H1 (cell line): ENCODE measurements around the gene MAF. TPM values are rescaled to one million over a fixed set of nuclear protein-coding genes. Genes with fewer than 3 reads are reported as not detected.

Experiments
- CTCF ChIA-PET: fragments of 300-600 bp; sonication (Branson Sonifier 250); formaldehyde crosslinking; loops from one replicate; lab custom pipeline; 2021; ENCODE audit not compliant: partially characterized antibody; lab: Charles Lee
- POLR2A ChIA-PET: fragments of 300-600 bp; sonication (Branson Sonifier 250); formaldehyde crosslinking; loops from one replicate; lab custom pipeline; 2021; ENCODE audit warnings: inconsistent platforms; ENCODE audit not compliant: partially characterized antibody; lab: Charles Lee
- DNase-seq, 2 experiments: peaks; one replicate each; pipeline versions ENCODE4 v3.0.0 to v3.0.0-alpha.2; 2010 to 2022; ENCODE audit warnings: low spot score in 2 of 2, low read depth in 1 of 2, mixed read lengths in 1 of 2
- FAIRE-seq: peaks from 2 replicates; lab custom pipeline; 2011; peaks lifted over from hg19 to GRCh38; lab: Jason Lieb, UNC
- H2AFZ ChIP-seq: 2 replicates; pipeline ENCODE4 v1.8.1; 2012; ENCODE audit warnings: low read length, inconsistent platforms
- H2AK5ac ChIP-seq: 2 replicates; pipeline ENCODE4 v1.6.1; 2013; ENCODE audit warnings: low read depth, low read length
- H2BK120ac ChIP-seq: replicated peaks from 2 replicates; pipeline ENCODE3; 2013; ENCODE audit warnings: low read depth, low read length, inconsistent platforms
- H2BK12ac ChIP-seq: 2 replicates; pipeline ENCODE4 v1.6.1; 2013; ENCODE audit warnings: low read depth, low read length
- H2BK15ac ChIP-seq: 2 replicates; pipeline ENCODE4 v1.6.1; 2013; ENCODE audit warnings: low read length
- H2BK20ac ChIP-seq: 2 replicates; pipeline ENCODE4 v1.6.1; 2013; ENCODE audit warnings: low read length
- H2BK5ac ChIP-seq: 2 replicates; pipeline ENCODE4 v1.6.1; 2013; ENCODE audit warnings: low read depth, low read length
- H3K14ac ChIP-seq: 2 replicates; pipeline ENCODE4 v1.6.1; 2013; ENCODE audit warnings: inconsistent platforms; ENCODE audit not compliant: insufficient read length
- H3K18ac ChIP-seq: 2 replicates; pipeline ENCODE4 v1.6.1; 2013; ENCODE audit warnings: low read length; ENCODE audit errors: extremely low read depth
- H3K23ac ChIP-seq: 2 replicates; pipeline ENCODE4 v1.6.1; 2013; ENCODE audit warnings: inconsistent platforms; ENCODE audit not compliant: insufficient read length
- H3K23me2 ChIP-seq: 2 replicates; pipeline ENCODE4 v1.6.1; 2013; ENCODE audit warnings: low read depth, low read length
- H3K27ac ChIP-seq: 2 replicates; pipeline ENCODE4 v1.6.1; 2011; ENCODE audit warnings: low read depth, low read length, inconsistent platforms
- H3K27me3 ChIP-seq, 4 experiments: replicated peaks in 1 of 4; 1 replicate in 1 of 4; 2 replicates in 3 of 4; pipeline versions ENCODE4 v1.6.1 to v1.8.1; 2011 to 2013; ENCODE audit warnings: low read length in 3 of 4, mild to moderate bottlenecking in 3 of 4, inconsistent platforms in 2 of 4, mixed read lengths in 2 of 4, moderate library complexity in 1 of 4; ENCODE audit not compliant: control insufficient read depth in 3 of 4, insufficient read depth in 3 of 4; ENCODE audit errors: extremely low read depth in 1 of 4
- H3K36me3 ChIP-seq, 4 experiments: 2 replicates each; pipeline versions ENCODE4 v1.6.1 to v1.8.1; 2011 to 2013; ENCODE audit warnings: mild to moderate bottlenecking in 4 of 4, low read length in 3 of 4, moderate library complexity in 2 of 4, control low read depth in 1 of 4, inconsistent platforms in 1 of 4; ENCODE audit not compliant: insufficient read depth in 4 of 4, control insufficient read depth in 2 of 4
- H3K4ac ChIP-seq: replicated peaks from 2 replicates; pipeline ENCODE3; 2013; ENCODE audit warnings: low read length, low read depth, mixed read lengths, inconsistent platforms; ENCODE audit not compliant: insufficient read length
- H3K4me1 ChIP-seq, 4 experiments: replicated peaks in 1 of 4; 1 replicate in 1 of 4; 2 replicates in 3 of 4; pipeline versions ENCODE4 v1.6.1 to v1.8.1; 2011 to 2013; ENCODE audit warnings: low read length in 3 of 4, inconsistent platforms in 2 of 4, mixed read lengths in 1 of 4; ENCODE audit not compliant: insufficient read depth in 4 of 4, control insufficient read depth in 3 of 4
- H3K4me2 ChIP-seq, 2 experiments: 2 replicates each; pipeline versions ENCODE4 v1.6.1 to v1.8.1; 2011 to 2013; ENCODE audit warnings: low read depth in 2 of 2, low read length in 2 of 2, control low read depth in 1 of 2, inconsistent platforms in 1 of 2, mild to moderate bottlenecking in 1 of 2; ENCODE audit not compliant: insufficient read depth in 1 of 2
- H3K4me3 ChIP-seq, 4 experiments: fragments of 200-600, 300-600 bp in 1 of 4; sonication (generic), shearing (Covaris generic), sonication (Bioruptor Twin) in 1 of 4; 2 replicates each; pipeline versions ENCODE4 v1.5.1 to v1.8.1; 2011 to 2016; ENCODE audit warnings: low read length in 4 of 4, low read depth in 3 of 4, control low read depth in 2 of 4, inconsistent platforms in 2 of 4, mild to moderate bottlenecking in 2 of 4, mixed read lengths in 1 of 4, moderate library complexity in 1 of 4; ENCODE audit not compliant: insufficient read depth in 2 of 4; ENCODE audit errors: extremely low read depth in 1 of 4
- H3K56ac ChIP-seq: replicated peaks from 2 replicates; pipeline ENCODE3; 2013; ENCODE audit warnings: low read depth, mild to moderate bottlenecking, mixed read lengths, low read length, inconsistent platforms; ENCODE audit not compliant: insufficient read length
- H3K79me1 ChIP-seq: 2 replicates; pipeline ENCODE4 v1.6.1; 2013; ENCODE audit warnings: low read depth, low read length, control low read depth
- H3K79me2 ChIP-seq, 2 experiments: 2 replicates each; pipeline versions ENCODE4 v1.6.1 to v1.8.1; 2012 to 2013; ENCODE audit warnings: low read length in 2 of 2, mild to moderate bottlenecking in 2 of 2, inconsistent platforms in 1 of 2; ENCODE audit not compliant: insufficient read depth in 2 of 2, control insufficient read depth in 1 of 2
- H3K9ac ChIP-seq, 4 experiments: replicated peaks in 1 of 4; 1 replicate in 1 of 4; 2 replicates in 3 of 4; pipeline versions ENCODE4 v1.6.1 to v1.8.1; 2011 to 2013; ENCODE audit warnings: low read depth in 3 of 4, low read length in 3 of 4, control low read depth in 2 of 4, mild to moderate bottlenecking in 2 of 4, moderate library complexity in 2 of 4, inconsistent platforms in 1 of 4; ENCODE audit errors: extremely low read depth in 1 of 4
- H3K9me3 ChIP-seq, 2 experiments: 2 replicates each; pipeline versions ENCODE4 v1.6.1 to v1.8.1; 2012 to 2013; ENCODE audit warnings: mild to moderate bottlenecking in 2 of 2, moderate library complexity in 2 of 2, control low read depth in 1 of 2, inconsistent platforms in 1 of 2, low read depth in 1 of 2, low read length in 1 of 2, mixed read lengths in 1 of 2; ENCODE audit not compliant: insufficient read depth in 2 of 2
- H4K20me1 ChIP-seq, 2 experiments: replicated peaks in 1 of 2; 2 replicates each; pipeline versions ENCODE3 to v1.8.1; 2011 to 2013; ENCODE audit warnings: inconsistent platforms in 2 of 2, low read length in 2 of 2, mild to moderate bottlenecking in 1 of 2; ENCODE audit not compliant: insufficient read depth in 2 of 2, control insufficient read depth in 1 of 2
- H4K5ac ChIP-seq: 2 replicates; pipeline ENCODE4 v1.6.1; 2013; ENCODE audit warnings: low read length, low read depth, mixed read lengths, inconsistent platforms; ENCODE audit not compliant: insufficient read length
- H4K8ac ChIP-seq: 2 replicates; pipeline ENCODE4 v1.8.0; 2013; ENCODE audit warnings: mild to moderate bottlenecking, moderate library complexity, low read length, inconsistent platforms; ENCODE audit not compliant: insufficient read depth; ENCODE audit errors: extremely low read depth
- H4K91ac ChIP-seq: replicated peaks from 2 replicates; pipeline ENCODE3; 2013; ENCODE audit warnings: low read length, mixed read lengths, inconsistent platforms; ENCODE audit not compliant: insufficient read length
- ASH2L ChIP-seq: fragments of 200-600, 300-600 bp; sonication (generic); IDR thresholded peaks from one replicate; pipeline ENCODE4 v1.7.1; 2017; ENCODE audit warnings: low read length
- CHD1 ChIP-seq: IDR thresholded peaks from 2 replicates; pipeline ENCODE4 v1.6.1; 2012; ENCODE audit warnings: low read depth, low read length, improper control_type of control experiment
- FOSL1 ChIP-seq: IDR thresholded peaks from 2 replicates; pipeline ENCODE4 v1.6.1; 2011; ENCODE audit warnings: mild to moderate bottlenecking, low read depth, low read length, moderate library complexity; ENCODE audit not compliant: insufficient read depth
- HDAC6 ChIP-seq: IDR thresholded peaks from one replicate; pipeline ENCODE4 v1.7.1; 2012; ENCODE audit warnings: low read depth, mild to moderate bottlenecking, inconsistent platforms, low read length, moderate library complexity
- SIX5 ChIP-seq: IDR thresholded peaks from 2 replicates; pipeline ENCODE4 v1.6.1; 2011; ENCODE audit warnings: mild to moderate bottlenecking, low read depth, low read length
- SP2 ChIP-seq: IDR thresholded peaks from 2 replicates; pipeline ENCODE4 v1.6.1; 2012; ENCODE audit warnings: mild to moderate bottlenecking, low read length, inconsistent platforms
- TBP ChIP-seq: IDR thresholded peaks from 2 replicates; pipeline ENCODE4 v1.6.1; 2011; ENCODE audit warnings: low read depth, low read length, improper control_type of control experiment
- WGBS, 2 experiments: shearing (Covaris generic) in 1 of 2; methylation state at CpG; one replicate each; pipeline versions ENCODE4 v1.1.6 to v1.1.7; 2013 to 2015; ENCODE audit warnings: low lambda C conversion rate in 2 of 2, mixed read lengths in 2 of 2, inconsistent platforms in 1 of 2, low coverage in 1 of 2, missing lambda C conversion rate in 1 of 2; ENCODE audit not compliant: insufficient replicate concordance in 2 of 2, insufficient coverage in 1 of 2, insufficient read length in 1 of 2; ENCODE audit errors: extremely low coverage in 1 of 2, missing lambda C conversion rate in 1 of 2; 5-methylcytosine and 5-hydroxymethylcytosine counted together
- polyA plus RNA-seq, 7 experiments: library from polyadenylated mRNA; depleted of rRNA in 3 of 7; stranded (reverse) in 5 of 7; unstranded in 2 of 7; fragments of >200 nt in 5 of 7; fragments of 200-250 nt in 2 of 7; gene quantifications; 1 replicate in 5 of 7; 2 replicates in 1 of 7; 4 replicates in 1 of 7; pipeline versions ENCODE4 v1.2.1 to v1.2.3, GENCODE V29; 2011 to 2013; ENCODE audit warnings: missing spikeins in 2 of 7, mixed read lengths in 2 of 7
- total RNA-seq: library from RNA; stranded (reverse); fragmentation: NEBNext Ultra II Directional; extraction: Animal tissue kit (Norgen Biotek cat#: 25700); gene quantifications from 2 replicates; pipeline ENCODE4 v1.2.1, GENCODE V29; 2021

The MAF gene
- total and polyA plus RNA-seq, 2 of the 8 experiments (the other 6 are each of a cell fraction or from before 2014, with no cell fraction given) = 1.3 to 2.7 TPM

- Histone ChIP-seq H4K8ac (no peak overlapping the region), H4K20me1 (no peaks in the 10 kb centered on the region), H4K5ac (no peak overlapping the region), H2BK15ac (no peak overlapping the region), H3K9ac (no peak overlapping the region), H3K56ac (no peak overlapping the region), H3K9me3 (no peaks in the 10 kb centered on the region), H3K4me2 (no peak overlapping the region), H3K4me1 (peaks cover 0 to 5% (median 3%) of the 10 kb centered on the region in 4 experiments; a peak in 3 of 7 replicates), H2AFZ (no peak overlapping the region), H3K14ac (no peak overlapping the region), H2BK120ac (no peak overlapping the region), H2BK12ac (no peak overlapping the region), H3K36me3 (no peaks in the 10 kb centered on the region), H3K23ac (no peak overlapping the region), H3K79me2 (no peaks in the 10 kb centered on the region), H3K27ac (no peak overlapping the region), H3K4ac (no peak overlapping the region), H3K18ac (no peak overlapping the region), H4K91ac (no peak overlapping the region), H2BK5ac (no peak overlapping the region), H2AK5ac (no peak overlapping the region), H3K27me3 (no peaks in the 10 kb centered on the region), H3K23me2 (no peaks in the 10 kb centered on the region), H3K4me3 (no peak overlapping the region), H3K79me1 (no peaks in the 10 kb centered on the region), H2BK20ac (no peak overlapping the region)
- CTCF ChIA-PET = no interaction called here
- POLR2A ChIA-PET = no interaction called here
- DNase-seq (no peak), FAIRE-seq (no peak)
- 96% methylated on average over 5 of the region's 5 CpGs; no CpG with 5 or more reads in 1 of the 2 experiments for WGBS, 2 experiments
- no peak for TF ChIP-seq HDAC6
- TF ChIP-seq ASH2L = no peak
- TF ChIP-seq CHD1 = no peak
- no peak for TF ChIP-seq TBP
- TF ChIP-seq SP2 = no peak
- no peak for TF ChIP-seq SIX5
- no peak for TF ChIP-seq FOSL1
Measured at GRCh38 chr16:79562166-79562823, 38.2 kb downstream of the MAF start.
